NOMO-1 (cell line): ENCODE results near the gene PPP1R14C.
"Not testable (repeated sequence)": the region's sequence is repeated elsewhere in the genome, so short reads cannot be mapped to it uniquely, and the experiment has no call there.

Experiments used
- DNase-seq, 2 experiments: peaks; one replicate each; lab custom pipeline; 2025; ENCODE audit not compliant: unreplicated experiment in 2 of 2; lab: John Stamatoyannopoulos, UW

The PPP1R14C gene

GRCh38 chr6:150211700-150212511 is 69.1 kb downstream of the PPP1R14C start:
- DNase-seq, result no peak

- DNase-seq, result peak; percentile 49 to 76
These were observed 69.9 kb downstream of the PPP1R14C start for GRCh38 chr6:150212778-150213177.

DNA sequence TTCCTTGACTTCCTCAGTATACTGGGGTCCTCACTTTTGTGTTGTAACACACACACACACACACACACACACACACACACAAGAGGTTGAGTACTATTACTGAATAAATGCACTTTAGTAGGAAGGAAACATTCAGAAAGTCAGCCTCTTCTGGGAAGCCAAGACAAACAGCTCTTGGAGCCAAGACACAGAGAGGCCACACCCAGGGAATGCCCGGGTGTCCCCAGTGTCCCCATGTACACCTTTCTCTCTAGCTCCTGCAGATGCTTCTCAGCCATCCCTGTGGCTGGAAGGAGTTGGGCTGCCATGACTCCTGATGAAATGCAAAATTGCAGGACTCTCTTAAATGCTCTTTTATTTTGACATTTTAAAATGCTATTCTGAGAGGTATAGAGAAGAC is 70.5 kb downstream of the PPP1R14C start:
- no peak for DNase-seq

DNA sequence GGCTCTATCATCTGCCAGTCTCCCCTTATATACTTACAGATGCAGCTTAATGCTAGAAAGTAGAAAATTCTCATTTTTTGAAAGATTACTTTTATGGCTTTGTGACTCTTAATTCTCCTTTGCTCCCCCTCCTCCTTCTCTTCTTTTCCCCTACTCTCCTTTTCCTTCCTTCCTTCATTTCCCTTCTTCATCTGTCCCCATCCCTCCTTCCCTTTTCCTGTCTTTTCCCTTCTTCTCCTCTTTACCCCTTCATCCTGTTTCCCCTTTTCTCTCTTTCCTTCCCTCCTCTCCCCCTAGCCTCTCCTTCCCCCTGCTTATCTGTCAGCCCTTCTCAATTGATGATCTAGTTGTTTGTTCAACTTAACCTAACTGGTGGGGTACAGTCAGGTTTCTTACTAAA is 71.5 kb downstream of the PPP1R14C start:
- no peak for DNase-seq

- no peak for DNase-seq
These were observed 78.0 kb downstream of the PPP1R14C start for GRCh38 chr6:150220634-150221551.

GRCh38 chr6:150224820-150225219 is 82.0 kb downstream of the PPP1R14C start:
- no peak for DNase-seq

- no peak for DNase-seq
These were observed 84.4 kb downstream of the PPP1R14C start for GRCh38 chr6:150227281-150227680.

DNA sequence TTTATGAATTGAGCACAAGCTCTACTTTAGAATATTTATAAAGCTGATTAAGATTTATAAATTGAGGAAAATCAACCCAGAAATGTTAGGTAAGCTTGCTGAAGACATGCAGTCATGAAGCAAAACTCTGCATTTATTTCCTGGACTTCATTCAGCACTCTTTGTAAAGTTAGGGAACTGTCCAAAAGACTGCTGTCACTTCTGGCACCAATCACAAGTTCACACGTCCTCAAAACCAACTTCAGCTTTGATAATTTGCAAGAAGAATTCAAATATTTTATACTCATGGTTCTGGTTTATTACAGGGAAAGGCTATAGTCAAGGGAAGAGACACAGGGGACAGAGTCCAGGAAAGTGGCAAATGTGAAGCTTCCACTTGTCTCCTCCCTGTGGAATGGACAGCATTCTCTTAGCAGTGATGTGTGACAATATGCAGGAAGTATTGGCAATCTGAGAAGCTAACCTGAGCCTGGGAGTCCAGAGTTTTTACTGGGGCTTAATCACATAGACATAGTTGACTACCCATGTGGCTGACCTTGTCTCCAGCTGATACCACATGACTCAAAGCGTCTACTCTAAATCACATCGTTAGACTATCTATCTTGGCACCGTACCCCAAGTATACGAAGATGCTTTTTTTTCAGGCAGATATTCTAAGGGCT is 85.4 kb downstream of the PPP1R14C start:
- DNase-seq, result no peak

- no peak for DNase-seq
These were observed 86.8 kb downstream of the PPP1R14C start for GRCh38 chr6:150229436-150230163.

GRCh38 chr6:150230164-150230561 is 87.3 kb downstream of the PPP1R14C start:
- DNase-seq, result no peak

DNA sequence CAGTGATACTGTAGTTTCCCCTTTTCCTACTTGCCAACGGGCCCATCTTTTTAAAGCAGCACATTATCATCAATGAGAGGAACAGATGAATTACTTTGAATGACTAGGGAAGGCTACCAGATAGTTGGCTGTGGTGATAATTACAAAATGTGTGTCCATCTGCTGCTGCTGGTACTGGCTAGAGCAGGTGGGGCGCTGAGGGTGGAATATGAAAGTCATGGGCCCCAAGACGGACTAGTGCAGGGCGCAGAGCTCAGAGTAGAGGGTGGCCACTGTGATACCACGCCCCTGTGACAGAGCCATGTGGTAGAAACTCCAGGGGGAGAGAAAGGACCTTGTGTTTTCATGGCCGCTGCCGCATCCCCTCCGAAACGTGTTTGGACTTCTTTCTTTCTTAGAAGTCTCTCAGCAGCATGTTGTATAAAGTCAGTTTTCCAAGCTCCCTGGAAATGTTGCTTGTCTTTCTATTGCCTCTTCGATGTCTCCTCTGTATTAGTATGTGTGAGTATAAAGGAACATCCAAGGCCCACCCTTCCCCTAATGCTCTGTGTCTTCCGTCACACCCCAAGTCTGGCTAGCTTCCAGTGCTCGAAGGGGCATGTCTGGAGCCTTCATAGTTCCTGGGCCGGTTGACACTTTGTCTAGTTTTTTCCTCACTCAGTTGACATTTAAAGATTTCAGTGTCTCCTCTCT is 88.1 kb downstream of the PPP1R14C start:
- DNase-seq, result no peak

DNA sequence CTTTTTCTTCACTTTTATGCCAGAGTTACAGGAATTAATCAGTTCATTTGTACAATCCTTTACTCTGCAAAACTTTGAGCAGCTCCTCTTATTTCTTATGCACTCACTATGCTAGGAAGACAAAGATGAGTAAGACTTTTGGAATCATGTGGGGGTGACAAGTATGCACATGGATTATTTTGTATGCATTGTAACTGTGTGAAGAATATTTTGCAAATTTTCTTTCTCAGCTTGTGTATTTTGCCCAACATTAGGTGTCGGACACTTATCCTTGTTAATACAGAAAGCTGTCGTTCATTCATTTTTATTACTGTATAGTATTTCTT is 88.6 kb downstream of the PPP1R14C start:
- DNase-seq, result no peak

GRCh38 chr6:150233843-150234269 is 91.0 kb downstream of the PPP1R14C start:
- DNase-seq, result no peak

DNA sequence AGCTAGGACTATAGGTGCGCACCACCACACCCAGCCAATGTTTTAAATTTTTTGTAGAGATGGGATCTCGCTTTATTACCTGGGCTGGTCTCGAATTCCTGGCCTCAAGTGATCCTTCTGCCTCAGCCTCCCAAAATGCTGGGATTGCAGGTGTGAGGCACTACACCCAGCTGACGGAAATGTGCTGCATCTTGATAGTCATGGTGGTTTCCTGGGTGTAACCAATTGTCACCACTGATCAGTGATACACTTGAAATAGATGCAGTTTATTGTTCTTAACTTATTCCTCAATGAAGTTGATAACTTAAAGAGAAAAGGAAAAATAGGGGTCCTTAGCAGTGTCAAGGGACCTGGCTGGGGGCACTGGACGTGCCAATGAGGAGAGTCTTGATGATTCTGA is 92.4 kb downstream of the PPP1R14C start:
- no peak for DNase-seq

- no peak for DNase-seq
These were observed 93.3 kb downstream of the PPP1R14C start for GRCh38 chr6:150236114-150236513.

GRCh38 chr6:150236544-150236943 is 93.7 kb downstream of the PPP1R14C start:
- no peak for DNase-seq

DNA sequence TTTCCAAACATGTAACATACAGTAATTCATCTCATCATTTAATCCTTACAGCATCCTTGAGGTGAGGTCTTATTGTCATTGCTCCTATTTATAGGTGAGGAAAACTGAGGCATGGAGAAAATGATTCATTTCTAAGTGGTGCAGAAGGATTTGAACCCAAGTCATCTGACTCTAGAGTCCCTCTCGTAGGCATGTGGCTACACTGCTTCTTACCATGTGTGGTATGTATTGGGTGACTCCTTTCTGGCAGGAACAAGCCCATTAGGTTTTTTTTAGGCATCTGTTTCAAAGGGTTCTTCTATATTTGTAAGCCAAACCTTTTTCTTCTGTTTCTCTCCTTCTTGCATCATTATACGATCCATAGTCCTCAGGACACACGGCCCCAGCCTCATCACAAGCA is 94.8 kb downstream of the PPP1R14C start:
- no peak for DNase-seq

DNA sequence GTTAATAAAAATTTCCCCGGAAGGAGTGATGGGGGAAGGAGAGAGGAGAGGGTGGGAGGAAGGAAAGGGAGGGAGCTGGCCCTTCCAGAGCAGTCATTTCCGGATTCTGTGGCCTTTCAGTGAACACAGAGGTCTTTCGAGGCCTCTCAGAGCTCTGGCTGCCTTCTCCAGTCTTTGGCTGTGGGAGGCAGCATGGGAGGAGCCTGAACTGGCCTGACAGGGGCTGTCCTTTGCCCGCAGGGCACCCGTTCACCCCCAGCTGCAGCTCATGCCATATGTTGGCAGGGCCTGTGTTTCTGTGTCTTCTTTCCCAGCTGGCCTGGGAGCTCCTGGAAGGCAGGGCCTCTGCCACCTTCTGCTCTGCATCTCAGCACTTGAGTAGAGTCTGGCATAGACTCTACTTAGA is 95.5 kb downstream of the PPP1R14C start:
- DNase-seq, result no peak

GRCh38 chr6:150238846-150239407 is 96.1 kb downstream of the PPP1R14C start:
- peak; percentile 74 to 84 for DNase-seq

- not testable (repeated sequence) for DNase-seq
These were observed 98.9 kb downstream of the PPP1R14C start for GRCh38 chr6:150241756-150242155.
